HG03354 (cell line): ENCODE measurements around the gene APOBEC3B.
"Not testable (repeated sequence)": the region's sequence is repeated elsewhere in the genome, so short reads cannot be mapped to it uniquely, and the experiment has no call there.

Source experiments
- ATAC-seq: cut with Tn5 transposase; IDR thresholded peaks from one replicate; pipeline ENCODE4 v1.9.1; 2021; ENCODE audit warnings: mild to moderate bottlenecking; ENCODE audit not compliant: unreplicated experiment, poor library complexity, severe bottlenecking

Gene APOBEC3B

GRCh38 chr22:38950527-38951295, 31.4 kb upstream of the APOBEC3B start:
- ATAC-seq: no peak

GRCh38 chr22:38951734-38952133, 30.4 kb upstream of the APOBEC3B start:
- ATAC-seq: no peak

- ATAC-seq: no peak
Measured at GRCh38 chr22:38952281-38952993, 29.7 kb upstream of the APOBEC3B start.

GRCh38 chr22:38953091-38953490, 29.1 kb upstream of the APOBEC3B start:
- no peak for ATAC-seq

- ATAC-seq: peak; percentile 74
Measured at GRCh38 chr22:38953577-38954413, 28.4 kb upstream of the APOBEC3B start.

GRCh38 chr22:38954414-38955043, 27.6 kb upstream of the APOBEC3B start:
- no peak for ATAC-seq

GRCh38 chr22:38955250-38955905, 26.8 kb upstream of the APOBEC3B start:
- ATAC-seq: no peak

- ATAC-seq: no peak
Measured at GRCh38 chr22:38955926-38956325, 26.2 kb upstream of the APOBEC3B start.

GRCh38 chr22:38956551-38956950, 25.6 kb upstream of the APOBEC3B start:
- no peak for ATAC-seq

- no peak for ATAC-seq
Measured at GRCh38 chr22:38957046-38957770, 24.9 kb upstream of the APOBEC3B start, which contains the start of gene APOBEC3A. TSS of gene APOBEC3A (plus strand) at chr22:38957609. CDS start at chr22:38957692, 83 bp downstream.

- no peak for ATAC-seq
Measured at GRCh38 chr22:38957808-38958650, 24.1 kb upstream of the APOBEC3B start.

- ATAC-seq: not testable (repeated sequence)
Measured at GRCh38 chr22:38958651-38958943, 23.6 kb upstream of the APOBEC3B start.

- ATAC-seq: no peak
Measured at GRCh38 chr22:38959590-38959989, 22.6 kb upstream of the APOBEC3B start.

GRCh38 chr22:38960673-38961072, 21.5 kb upstream of the APOBEC3B start:
- not testable (repeated sequence) for ATAC-seq

- not testable (repeated sequence) for ATAC-seq
Measured at GRCh38 chr22:38963291-38963738, 18.8 kb upstream of the APOBEC3B start.

GRCh38 chr22:38963872-38964271, 18.3 kb upstream of the APOBEC3B start:
- no peak for ATAC-seq

GRCh38 chr22:38964306-38964705, 17.8 kb upstream of the APOBEC3B start:
- no peak for ATAC-seq

GRCh38 chr22:38964989-38965388, 17.2 kb upstream of the APOBEC3B start:
- ATAC-seq: no peak
